WTC11 (cell line): Measurements from ENCODE around the gene ZBTB39.
"Not testable (repeated sequence)": the region's sequence is repeated elsewhere in the genome, so short reads cannot be mapped to it uniquely, and the experiment has no call there.

Experiments used
- ATF2 ChIP-seq: sonication (generic); formaldehyde crosslinking; IDR thresholded peaks from 2 replicates; pipeline ENCODE4 v1.8.1; 2022; ENCODE audit warnings: low read depth, missing genetic modification reagents, borderline replicate concordance
- ATF6 ChIP-seq: sonication (generic); formaldehyde crosslinking; IDR thresholded peaks from 2 replicates; pipeline ENCODE4 v1.8.1; 2023; ENCODE audit warnings: mild to moderate bottlenecking, missing genetic modification reagents
- CTCF ChIP-seq: fragments of 200-600 bp; IDR thresholded peaks from 2 replicates; pipeline ENCODE4 v1.8.0; 2022; ENCODE audit warnings: antibody characterized with exemption
- IRF2 ChIP-seq: sonication (generic); formaldehyde crosslinking; IDR thresholded peaks from 2 replicates; pipeline ENCODE4 v1.8.0; 2022; ENCODE audit warnings: low read depth, missing genetic modification reagents, borderline replicate concordance
- JUN ChIP-seq: sonication (generic); formaldehyde crosslinking; IDR thresholded peaks from 2 replicates; pipeline ENCODE4 v1.8.0; 2023; ENCODE audit warnings: mild to moderate bottlenecking, missing genetic modification reagents
- NR2C2 ChIP-seq: sonication (generic); formaldehyde crosslinking; IDR thresholded peaks from 2 replicates; pipeline ENCODE4 v1.8.0; 2022; ENCODE audit warnings: mild to moderate bottlenecking, missing genetic modification reagents
- RELA ChIP-seq: sonication (generic); formaldehyde crosslinking; IDR thresholded peaks from 2 replicates; pipeline ENCODE4 v1.8.1; 2022; ENCODE audit warnings: missing genetic modification reagents, mild to moderate bottlenecking, borderline replicate concordance
- SMAD4 ChIP-seq: sonication (generic); formaldehyde crosslinking; IDR thresholded peaks from 2 replicates; pipeline ENCODE4 v1.8.0; 2022; ENCODE audit warnings: mild to moderate bottlenecking, missing genetic modification reagents
- TF ChIP-seq, protein P1 (sequence below): sonication (generic); formaldehyde crosslinking; IDR thresholded peaks from 2 replicates; pipeline ENCODE4 v1.8.1; 2023; ENCODE audit warnings: mild to moderate bottlenecking, missing genetic modification reagents, moderate library complexity

DNA sequence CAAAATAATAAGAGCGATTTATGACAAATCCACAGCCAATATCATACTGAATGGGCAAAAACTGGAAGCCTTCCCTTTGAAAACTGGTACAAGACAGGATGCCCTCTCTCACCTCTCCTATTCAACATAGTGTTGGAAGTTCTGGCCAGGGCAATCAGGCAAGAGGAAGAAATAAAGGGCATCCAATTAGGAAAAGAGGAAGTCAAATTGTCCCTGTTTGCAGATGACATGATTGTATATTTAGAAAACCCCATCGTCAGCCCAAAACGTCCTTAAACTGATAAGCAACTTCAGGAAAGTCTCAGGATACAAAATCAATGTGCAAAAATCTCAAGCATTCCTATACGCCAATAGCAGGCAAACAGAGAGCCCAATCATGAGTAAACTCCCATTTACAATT lies 44.1 kb downstream of the ZBTB39 start:
- TF ChIP-seq CTCF; RELA (CRISPR knock-in tag); JUN (CRISPR knock-in tag); ATF2; NR2C2 (CRISPR knock-in tag); IRF2 (CRISPR knock-in tag); ATF6 (CRISPR knock-in tag); SMAD4: not testable (repeated sequence)
- TF ChIP-seq, protein P1, sequence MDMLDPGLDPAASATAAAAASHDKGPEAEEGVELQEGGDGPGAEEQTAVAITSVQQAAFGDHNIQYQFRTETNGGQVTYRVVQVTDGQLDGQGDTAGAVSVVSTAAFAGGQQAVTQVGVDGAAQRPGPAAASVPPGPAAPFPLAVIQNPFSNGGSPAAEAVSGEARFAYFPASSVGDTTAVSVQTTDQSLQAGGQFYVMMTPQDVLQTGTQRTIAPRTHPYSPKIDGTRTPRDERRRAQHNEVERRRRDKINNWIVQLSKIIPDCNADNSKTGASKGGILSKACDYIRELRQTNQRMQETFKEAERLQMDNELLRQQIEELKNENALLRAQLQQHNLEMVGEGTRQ, result not testable (repeated sequence)
